SU-DHL-6 (cell line): ENCODE results near the gene HIPK3.

Experiments
- H2AFZ ChIP-seq: fragments of 200-600 bp; sonication (generic); 2 replicates; pipeline ENCODE4 v1.6.1; 2014; ENCODE audit warnings: low read depth, mild to moderate bottlenecking, moderate library complexity, mixed read lengths, antibody characterized with exemption, low read length; ENCODE audit not compliant: severe bottlenecking
- H3F3A ChIP-seq: fragments of 200-600 bp; shearing (Covaris generic); 2 replicates; pipeline ENCODE4 v1.6.0; 2016; ENCODE audit warnings: antibody characterized with exemption, mild to moderate bottlenecking; ENCODE audit not compliant: insufficient read depth
- H3K27ac ChIP-seq: fragments of 200-600 bp; sonication (generic); 2 replicates; pipeline ENCODE4 v1.5.1; 2016; ENCODE audit warnings: low read depth, mild to moderate bottlenecking, low read length, moderate library complexity, mixed read lengths
- H3K27me3 ChIP-seq: fragments of 200-600 bp; sonication (generic), shearing (Covaris generic); 2 replicates; pipeline ENCODE4 v1.6.0; 2014; ENCODE audit warnings: mild to moderate bottlenecking, low read length
- H3K36me3 ChIP-seq: fragments of 200-600 bp; sonication (generic); 2 replicates; pipeline ENCODE4 v1.6.1; 2014; ENCODE audit warnings: mild to moderate bottlenecking, low read length, mixed read lengths
- H3K4me2 ChIP-seq: fragments of 300-600, 200-600 bp; shearing (Covaris generic), sonication (generic); 2 replicates; pipeline ENCODE4 v1.6.0; 2014; ENCODE audit warnings: low read length, low read depth, mild to moderate bottlenecking; ENCODE audit not compliant: poor library complexity, severe bottlenecking
- H3K4me3 ChIP-seq: fragments of 200-600 bp; sonication (generic); 2 replicates; pipeline ENCODE4 v1.5.1; 2014; ENCODE audit warnings: antibody characterized with exemption, low read length, mild to moderate bottlenecking, mixed read lengths; ENCODE audit not compliant: insufficient read depth, poor library complexity, severe bottlenecking
- H3K79me2 ChIP-seq: fragments of 200-600 bp; sonication (generic); 2 replicates; pipeline ENCODE4 v1.6.1; 2014; ENCODE audit warnings: mild to moderate bottlenecking, low read length, moderate library complexity; ENCODE audit not compliant: insufficient read depth
- H3K9ac ChIP-seq: fragments of 200-600 bp; sonication (generic); 2 replicates; pipeline ENCODE4 v1.7.0; 2014; ENCODE audit warnings: mild to moderate bottlenecking, low read length
- H3K9me2 ChIP-seq: fragments of 200-600 bp; sonication (generic); replicated peaks from 2 replicates; pipeline ENCODE4 v1.6.1; 2014; ENCODE audit warnings: low read length; ENCODE audit not compliant: insufficient read depth
- H3K9me3 ChIP-seq: fragments of 200-600 bp; sonication (generic); 2 replicates; pipeline ENCODE4 v1.6.1; 2014; ENCODE audit warnings: low read length, mixed read lengths; ENCODE audit not compliant: insufficient read depth
- H4K20me1 ChIP-seq: fragments of 200-600 bp; sonication (generic); 2 replicates; pipeline ENCODE4 v1.6.1; 2014; ENCODE audit warnings: low read depth, mild to moderate bottlenecking, antibody characterized with exemption, low read length, moderate library complexity, mixed read lengths
- EZH2phosphoT487 ChIP-seq: fragments of 200-600 bp; sonication (generic), shearing (Covaris generic); conservative IDR thresholded peaks from 2 replicates; pipeline ENCODE4 v1.6.1; 2018; ENCODE audit warnings: mild to moderate bottlenecking, antibody characterized with exemption, low read length, moderate library complexity, mixed read lengths
- TF ChIP-seq, protein P1 (sequence below): fragments of 200-600 bp; sonication (generic); IDR thresholded peaks from one replicate; pipeline ENCODE4 v1.5.1; 2017; ENCODE audit warnings: antibody characterized with exemption, mild to moderate bottlenecking, low read length, moderate library complexity; ENCODE audit not compliant: insufficient read depth, poor library complexity, severe bottlenecking

Gene HIPK3

GRCh38 chr11:33402066-33402465 lies 144.9 kb downstream of the HIPK3 start:
- Histone ChIP-seq H3K4me2 (no peak overlapping the region), H3K4me3 (no peak overlapping the region), H3K27ac (no peak overlapping the region), H4K20me1 (no peaks in the 10 kb centered on the region), H3K36me3 (no peaks in the 10 kb centered on the region), H3K9ac (no peak overlapping the region), H3K9me2 (no peaks in the 10 kb centered on the region), H3F3A (no peaks in the 10 kb centered on the region), H3K9me3 (no peaks in the 10 kb centered on the region), H2AFZ (no peak overlapping the region), H3K79me2 (no peaks in the 10 kb centered on the region), H3K27me3 (no peaks in the 10 kb centered on the region)
- no peak for TF ChIP-seq EZH2phosphoT487
- TF ChIP-seq, protein P1, sequence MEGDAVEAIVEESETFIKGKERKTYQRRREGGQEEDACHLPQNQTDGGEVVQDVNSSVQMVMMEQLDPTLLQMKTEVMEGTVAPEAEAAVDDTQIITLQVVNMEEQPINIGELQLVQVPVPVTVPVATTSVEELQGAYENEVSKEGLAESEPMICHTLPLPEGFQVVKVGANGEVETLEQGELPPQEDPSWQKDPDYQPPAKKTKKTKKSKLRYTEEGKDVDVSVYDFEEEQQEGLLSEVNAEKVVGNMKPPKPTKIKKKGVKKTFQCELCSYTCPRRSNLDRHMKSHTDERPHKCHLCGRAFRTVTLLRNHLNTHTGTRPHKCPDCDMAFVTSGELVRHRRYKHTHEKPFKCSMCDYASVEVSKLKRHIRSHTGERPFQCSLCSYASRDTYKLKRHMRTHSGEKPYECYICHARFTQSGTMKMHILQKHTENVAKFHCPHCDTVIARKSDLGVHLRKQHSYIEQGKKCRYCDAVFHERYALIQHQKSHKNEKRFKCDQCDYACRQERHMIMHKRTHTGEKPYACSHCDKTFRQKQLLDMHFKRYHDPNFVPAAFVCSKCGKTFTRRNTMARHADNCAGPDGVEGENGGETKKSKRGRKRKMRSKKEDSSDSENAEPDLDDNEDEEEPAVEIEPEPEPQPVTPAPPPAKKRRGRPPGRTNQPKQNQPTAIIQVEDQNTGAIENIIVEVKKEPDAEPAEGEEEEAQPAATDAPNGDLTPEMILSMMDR, result no peak

DNA sequence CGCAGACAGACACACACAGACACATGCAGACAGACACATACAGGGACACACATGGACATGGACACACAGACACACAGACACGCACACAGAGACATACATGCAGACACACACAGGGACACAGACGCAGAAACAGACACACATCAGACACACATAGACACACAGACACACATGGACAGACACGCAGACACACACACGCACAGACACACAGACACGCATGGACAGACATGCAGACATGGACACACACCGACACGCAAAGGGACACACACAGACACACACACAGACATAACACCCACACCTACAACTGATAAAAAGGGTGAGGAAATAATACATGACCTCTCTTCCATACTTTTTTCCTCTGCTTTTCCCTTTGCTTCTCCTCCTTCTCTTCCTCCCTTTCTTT lies 146.2 kb downstream of the HIPK3 start:
- Histone ChIP-seq H3K4me2 (no peak overlapping the region), H3K27me3 (no peaks in the 10 kb centered on the region), H3K9me2 (no peaks in the 10 kb centered on the region), H3K36me3 (no peaks in the 10 kb centered on the region), H3K27ac (no peak overlapping the region), H3K79me2 (no peaks in the 10 kb centered on the region), H2AFZ (no peak overlapping the region), H3K9ac (no peak overlapping the region), H3K4me3 (no peak overlapping the region), H3F3A (no peaks in the 10 kb centered on the region), H3K9me3 (no peaks in the 10 kb centered on the region), H4K20me1 (no peaks in the 10 kb centered on the region)
- TF ChIP-seq, protein P1, result no peak
- TF ChIP-seq EZH2phosphoT487, result no peak

- Histone ChIP-seq H4K20me1 (no peaks in the 10 kb centered on the region), H3F3A (no peaks in the 10 kb centered on the region), H3K9ac (no peak overlapping the region), H3K79me2 (no peaks in the 10 kb centered on the region), H3K9me3 (no peaks in the 10 kb centered on the region), H3K4me3 (no peak overlapping the region), H3K4me2 (no peak overlapping the region), H2AFZ (no peak overlapping the region), H3K27me3 (no peaks in the 10 kb centered on the region), H3K36me3 (no peaks in the 10 kb centered on the region), H3K27ac (no peak overlapping the region), H3K9me2 (no peaks in the 10 kb centered on the region)
- TF ChIP-seq, protein P1, result no peak
- no peak for TF ChIP-seq EZH2phosphoT487
Measured at GRCh38 chr11:33405834-33406602, 148.8 kb downstream of the HIPK3 start.
